ENCODE results near the gene MPG. TPM values are rescaled to one million over a fixed set of nuclear protein-coding genes. Genes with fewer than 3 reads are reported as not detected.
A peak's percentile ranks its signal among the peaks of the same experiment; 100 is the strongest.

Gene MPG
- total and polyA plus RNA-seq, 7 donors, result 23.0 to 68.1 (median 43.1) TPM

DNA sequence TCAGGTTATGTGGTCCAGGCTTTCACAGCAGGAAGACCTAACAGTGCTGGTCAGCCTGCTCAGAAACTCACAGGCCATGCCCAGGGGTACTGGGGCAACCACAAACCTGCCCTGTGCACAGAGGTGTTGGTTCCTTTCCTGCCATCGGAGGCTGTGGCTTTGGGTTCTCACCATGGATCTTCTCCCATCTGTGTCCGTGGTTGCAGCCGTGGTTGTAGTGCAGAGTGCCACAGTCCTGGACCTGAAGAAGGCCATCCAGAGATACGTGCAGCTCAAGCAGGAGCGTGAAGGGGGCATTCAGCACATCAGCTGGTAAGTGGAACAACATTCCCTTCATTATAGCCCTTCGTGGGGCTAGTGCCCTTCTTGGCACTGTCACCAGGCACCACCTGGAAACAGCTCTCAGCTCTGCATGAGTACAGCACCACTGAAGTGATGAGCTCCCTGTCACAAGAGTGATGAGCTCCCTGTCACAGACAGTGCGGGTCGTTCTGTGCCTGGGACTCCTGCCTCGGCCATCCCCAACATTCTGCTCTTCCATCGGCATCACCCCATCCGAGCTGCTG lies 22.4 kb upstream of the MPG start:
- no peaks in the 10 kb centered on the region for H3K27me3 ChIP-seq (ENCODE audit: insufficient read depth in 3 of 3, low read length in 2 of 3)
- no peak for TF ChIP-seq CTCF (IDR thresholded peaks at IDR 0.05)
- no peak for ATAC-seq
- intact Hi-C loops (cut with DNase I), result no loop called here
- H3K4me1 ChIP-seq, result peaks cover 11% of the 10 kb centered on the region
- H3K27ac ChIP-seq, result no peak overlapping the region
- no peaks in the 10 kb centered on the region for H3K9me3 ChIP-seq
- DNase-seq, result peak in 1 of 2 donors; percentile 47
- peaks cover 4 to 60% of the 10 kb centered on the region in 2 donors for H3K36me3 ChIP-seq (ENCODE audit: insufficient read depth in 1 of 2, low read depth in 1 of 2)
- 81 to 85% (median 82%) methylated on average over 11 of the region's 11 CpGs for WGBS, 3 donors
- H3K4me3 ChIP-seq, result no peak overlapping the region

GRCh38 chr16:56231-56927 lies 21.6 kb upstream of the MPG start:
- WGBS, 3 donors, result 84 to 88% (median 87%) methylated on average over 17 of the region's 17 CpGs
- H3K9me3 ChIP-seq, result no peaks in the 10 kb centered on the region
- H3K27ac ChIP-seq, result no peak overlapping the region
- DNase-seq (peak; percentile 12 to 49), ATAC-seq (no peak)
- H3K4me3 ChIP-seq, result no peak overlapping the region
- intact Hi-C loops (cut with DNase I), result no loop called here
- TF ChIP-seq CTCF (IDR thresholded peaks at IDR 0.05), result no peak
- H3K4me1 ChIP-seq, result peaks cover 11% of the 10 kb centered on the region
- H3K36me3 ChIP-seq (ENCODE audit: insufficient read depth in 1 of 2, low read depth in 1 of 2), result peaks cover 4 to 63% of the 10 kb centered on the region in 2 donors
- H3K27me3 ChIP-seq (ENCODE audit: insufficient read depth in 3 of 3, low read length in 2 of 3), result no peaks in the 10 kb centered on the region

- H3K36me3 ChIP-seq (ENCODE audit: insufficient read depth in 1 of 2, low read depth in 1 of 2), result peaks cover 7 to 77% of the 10 kb centered on the region in 2 donors
- H3K4me3 ChIP-seq, result no peak overlapping the region
- WGBS, 3 donors, result 50 to 73% (median 53%) methylated on average over 8 of the region's 8 CpGs
- no peak for ATAC-seq
- H3K9me3 ChIP-seq, result no peaks in the 10 kb centered on the region
- peak; percentile 34 to 59 for DNase-seq
- H3K27me3 ChIP-seq (ENCODE audit: insufficient read depth in 3 of 3, low read length in 2 of 3), result no peaks in the 10 kb centered on the region
- TF ChIP-seq CTCF (IDR thresholded peaks at IDR 0.05), result no peak
- no peak overlapping the region for H3K27ac ChIP-seq
- intact Hi-C loops (cut with DNase I), result no loop called here
- peaks cover 2% of the 10 kb centered on the region for H3K4me1 ChIP-seq
Observed at GRCh38 chr16:57711-58110, 20.3 kb upstream of the MPG start.

GRCh38 chr16:58491-59439 lies 19.3 kb upstream of the MPG start:
- WGBS, 3 donors, result 84 to 89% (median 84%) methylated on average over 29 of the region's 29 CpGs
- no peak for TF ChIP-seq CTCF (IDR thresholded peaks at IDR 0.05)
- no peak overlapping the region for H3K27ac ChIP-seq
- H3K4me3 ChIP-seq, result no peak overlapping the region
- peaks cover 5% of the 10 kb centered on the region for H3K4me1 ChIP-seq
- DNase-seq, result peak in 1 of 2 donors; percentile 12
- intact Hi-C loops (cut with DNase I), result no loop called here
- ATAC-seq, result no peak
- H3K27me3 ChIP-seq (ENCODE audit: insufficient read depth in 3 of 3, low read length in 2 of 3), result no peaks in the 10 kb centered on the region
- no peaks in the 10 kb centered on the region for H3K9me3 ChIP-seq
- H3K36me3 ChIP-seq (ENCODE audit: insufficient read depth in 1 of 2, low read depth in 1 of 2), result peaks cover 7 to 87% of the 10 kb centered on the region in 2 donors

Data from psoas muscle (tissue), 8 donors.